Measurements from ENCODE around the gene SEC14L1.
"Not testable (repeated sequence)": the region's sequence is repeated elsewhere in the genome, so short reads cannot be mapped to it uniquely, and the experiment has no call there.

The SEC14L1 gene

DNA sequence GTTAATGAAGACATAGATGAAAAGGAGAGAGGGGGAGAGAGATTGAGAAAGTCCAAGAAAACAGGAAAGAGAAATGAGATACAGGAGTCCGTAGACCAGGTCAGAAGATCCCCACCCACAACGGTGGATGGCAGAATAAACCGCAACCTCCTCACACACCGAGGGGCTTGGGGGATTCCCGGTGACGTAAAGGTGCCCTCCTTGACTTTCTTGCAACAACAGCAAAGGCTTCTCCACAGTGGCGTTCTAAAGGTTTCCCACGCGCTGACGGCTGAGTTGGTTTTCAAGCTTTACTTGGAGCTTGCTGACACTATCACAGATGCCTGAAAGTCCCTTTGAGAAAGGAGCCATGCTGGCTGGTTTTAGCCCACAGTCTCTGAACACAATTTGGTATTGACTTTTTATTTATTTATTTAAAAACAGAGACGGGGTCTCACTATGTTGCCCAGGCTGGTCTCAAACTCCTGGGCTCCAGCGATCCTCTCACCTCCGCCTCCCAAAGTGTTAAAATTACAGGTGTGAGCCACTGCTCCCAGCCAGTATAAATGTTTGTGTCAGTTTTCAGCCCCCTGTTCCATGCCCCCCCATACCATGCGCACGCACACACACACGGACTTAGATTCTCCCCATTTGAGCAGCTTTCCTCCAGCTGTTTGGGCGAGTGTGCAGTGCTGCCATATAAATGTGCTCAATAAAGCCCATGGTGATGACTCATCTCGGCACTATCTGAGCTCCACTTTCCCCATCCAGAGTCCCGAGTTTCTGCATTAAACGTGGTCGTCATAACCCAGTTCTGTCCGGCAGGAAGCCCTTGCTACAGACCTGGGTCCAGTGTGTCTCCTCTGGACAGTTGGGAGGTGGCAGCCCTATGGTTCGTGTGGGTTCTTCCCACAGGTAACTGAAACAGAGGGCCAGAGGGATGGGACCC lies 33.0 kb upstream of the SEC14L1 start:
- no peak overlapping the region for H3K4me3 ChIP-seq (ENCODE audit: low read depth, low read length)
- no peak overlapping the region for H3K27ac ChIP-seq
- no peak for TF ChIP-seq CTCF (IDR thresholded peaks at IDR 0.05; ENCODE audit: low read depth, low read length, missing control alignments)
- H3K36me3 ChIP-seq (replicated peaks) = no peaks in the 10 kb centered on the region
- H3K27me3 ChIP-seq (replicated peaks) = no peaks in the 10 kb centered on the region
- DNase-seq = peak; percentile 43
- in situ Hi-C loops (cut with HindIII; ENCODE audit: low pct_ligation_motif_present, low sequenced_read_pairs) = no loop called here

DNA sequence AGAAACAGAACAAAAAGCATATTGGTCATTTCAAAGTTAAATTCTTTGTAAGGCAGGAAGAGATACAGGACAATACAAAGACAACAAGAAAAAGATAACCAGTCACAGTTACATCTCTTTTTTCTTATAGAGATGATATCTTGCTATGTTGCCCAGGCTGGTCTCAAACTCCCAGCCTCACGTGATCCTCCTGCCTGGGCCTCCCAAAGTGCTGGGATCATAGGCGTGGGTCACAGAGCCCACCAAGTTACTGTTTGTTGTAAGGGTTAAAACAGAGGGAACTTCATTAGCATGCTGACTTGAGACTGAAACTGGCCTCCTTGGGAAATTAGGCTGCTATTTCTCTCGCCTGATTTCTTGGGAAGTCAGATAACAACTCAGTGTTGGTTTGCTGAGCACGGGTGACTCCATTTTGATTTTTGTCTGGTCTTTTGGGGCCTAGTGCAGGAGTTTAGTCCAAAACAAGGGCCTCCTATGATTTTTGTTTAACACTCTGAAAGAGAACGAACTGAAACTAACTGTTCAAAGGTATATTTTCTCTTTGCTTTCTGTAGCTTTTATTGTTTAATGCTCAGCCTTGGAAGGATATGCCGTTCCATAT lies 31.5 kb upstream of the SEC14L1 start:
- DNase-seq = no peak
- Histone ChIP-seq H3K36me3 (replicated peaks) (no peaks in the 10 kb centered on the region), H3K27me3 (replicated peaks) (no peaks in the 10 kb centered on the region), H3K4me3 (ENCODE audit: low read depth, low read length) (no peak overlapping the region), H3K27ac (peak overlapping the region; percentile 42)
- in situ Hi-C loops (cut with HindIII; ENCODE audit: low pct_ligation_motif_present, low sequenced_read_pairs) = no loop called here
- no peak for TF ChIP-seq CTCF (IDR thresholded peaks at IDR 0.05; ENCODE audit: low read depth, low read length, missing control alignments)

- in situ Hi-C loops (cut with HindIII; ENCODE audit: low pct_ligation_motif_present, low sequenced_read_pairs) = no loop called here
- peak; percentile 8 for TF ChIP-seq CTCF (IDR thresholded peaks at IDR 0.05; ENCODE audit: low read depth, low read length, missing control alignments)
- DNase-seq = peak; percentile 39
- Histone ChIP-seq H3K4me3 (ENCODE audit: low read depth, low read length) (no peak overlapping the region), H3K27me3 (replicated peaks) (no peaks in the 10 kb centered on the region), H3K27ac (peak overlapping the region; percentile 42), H3K36me3 (replicated peaks) (no peaks in the 10 kb centered on the region)
Observed at GRCh38 chr17:77109764-77110359, 30.9 kb upstream of the SEC14L1 start.

GRCh38 chr17:77111165-77111933 lies 29.4 kb upstream of the SEC14L1 start:
- H3K27ac ChIP-seq; H3K4me3 ChIP-seq (ENCODE audit: low read depth, low read length); H3K36me3 ChIP-seq (replicated peaks); H3K27me3 ChIP-seq (replicated peaks); in situ Hi-C loops (cut with HindIII; ENCODE audit: low pct_ligation_motif_present, low sequenced_read_pairs); DNase-seq: not testable (repeated sequence)

GRCh38 chr17:77111934-77112296 lies 28.9 kb upstream of the SEC14L1 start:
- Histone ChIP-seq H3K36me3 (replicated peaks) (no peaks in the 10 kb centered on the region), H3K27ac (no peak overlapping the region), H3K27me3 (replicated peaks) (no peaks in the 10 kb centered on the region), H3K4me3 (ENCODE audit: low read depth, low read length) (no peak overlapping the region)
- DNase-seq = peak; percentile 9
- in situ Hi-C loops (cut with HindIII; ENCODE audit: low pct_ligation_motif_present, low sequenced_read_pairs) = no loop called here
- no peak for TF ChIP-seq CTCF (IDR thresholded peaks at IDR 0.05; ENCODE audit: low read depth, low read length, missing control alignments)

- no peak overlapping the region for H3K27ac ChIP-seq
- in situ Hi-C loops (cut with HindIII; ENCODE audit: low pct_ligation_motif_present, low sequenced_read_pairs) = no loop called here
- DNase-seq = no peak
Observed at GRCh38 chr17:77115510-77115909, 25.3 kb upstream of the SEC14L1 start.

More at GRCh38 chr17:77115510-77115909, 25.3 kb upstream of the SEC14L1 start:
- Histone ChIP-seq H3K36me3 (replicated peaks) (no peaks in the 10 kb centered on the region), H3K4me3 (ENCODE audit: low read depth, low read length) (no peak overlapping the region), H3K27me3 (replicated peaks) (no peaks in the 10 kb centered on the region)
- TF ChIP-seq CTCF (IDR thresholded peaks at IDR 0.05; ENCODE audit: low read depth, low read length, missing control alignments) = no peak

All from brain microvascular endothelial cell (primary cell).